DMS79 treated with DMSO at 0.1 percent for 48 hours (cell line): ENCODE data around the gene CDH4.

Experiments used
- DNase-seq: peaks from one replicate; lab custom pipeline; 2025; lab: John Stamatoyannopoulos, UW

CDH4 gene

GRCh38 chr20:61251529-61252393 lies at the start of gene CDH4:
TSS of gene CDH4 (plus strand) at chr20:61252261.
- DNase-seq = peak; percentile 28

DNA sequence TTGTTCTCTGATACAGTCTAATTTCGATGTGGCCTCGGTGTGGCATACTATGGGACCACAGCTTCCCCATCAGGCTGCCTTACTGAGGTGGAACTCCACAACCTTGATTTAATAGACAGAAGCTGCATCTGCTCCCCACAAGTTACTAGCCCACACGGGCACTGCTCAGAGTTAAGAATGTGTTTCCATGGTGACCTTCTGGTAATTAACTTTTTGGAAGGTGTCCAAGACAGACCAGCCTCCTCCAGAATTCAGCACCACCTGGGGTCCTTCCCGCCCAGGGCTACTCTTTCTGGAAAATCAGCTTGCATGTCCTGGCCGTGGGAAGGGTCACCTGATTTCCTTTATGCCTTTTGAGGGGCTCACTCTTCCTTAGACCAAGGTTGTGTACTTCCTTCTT lies 48.7 kb upstream of the CDH4 start:
- peak; percentile 97 for DNase-seq

- DNase-seq = peak; percentile 36
Observed at GRCh38 chr20:61204206-61204605, 47.9 kb upstream of the CDH4 start.

- no peak for DNase-seq
Observed at GRCh38 chr20:61205769-61206168, 46.3 kb upstream of the CDH4 start.

GRCh38 chr20:61210862-61211261 lies 41.2 kb upstream of the CDH4 start:
- no peak for DNase-seq

DNA sequence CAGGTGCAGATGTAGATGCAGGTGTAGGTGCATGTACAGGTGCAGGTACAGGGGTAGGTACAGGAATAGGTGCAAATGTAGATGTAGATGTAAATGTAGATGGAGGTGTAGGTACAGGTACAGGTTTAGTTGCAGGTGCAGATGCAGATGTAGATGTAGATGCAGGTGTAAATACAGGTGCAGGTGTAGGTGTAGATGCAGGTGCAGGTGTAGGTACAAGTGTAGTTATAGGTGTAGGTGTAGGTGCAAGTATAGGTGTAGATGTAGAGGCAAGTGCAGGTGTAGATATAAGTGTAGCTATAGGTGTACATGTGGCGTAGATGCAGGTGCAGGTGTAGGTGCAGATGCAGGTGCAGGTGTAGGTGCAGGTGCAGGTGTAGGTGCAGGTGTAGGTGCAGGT lies 34.2 kb upstream of the CDH4 start:
- no peak for DNase-seq

- no peak for DNase-seq
Observed at GRCh38 chr20:61219021-61219431, 33.0 kb upstream of the CDH4 start.

DNA sequence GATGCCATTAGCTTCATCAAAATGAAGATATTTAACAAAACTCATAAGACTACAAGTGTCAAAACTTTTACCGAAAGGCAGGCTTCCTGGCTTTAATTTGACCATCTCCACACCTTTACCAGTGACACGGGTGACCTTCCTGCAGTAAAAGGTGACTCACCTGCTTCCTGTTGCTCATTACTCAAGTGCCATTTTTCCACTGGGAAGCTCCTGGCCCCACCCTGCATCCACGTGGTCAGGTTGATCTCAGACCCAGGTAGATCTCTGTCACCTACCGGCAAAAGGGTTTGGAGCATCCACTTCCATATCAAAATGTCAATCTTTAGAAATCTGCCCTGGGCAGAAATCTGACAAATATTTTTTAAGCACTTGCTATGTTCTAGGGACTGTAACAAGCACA lies 31.9 kb upstream of the CDH4 start:
- DNase-seq = no peak

- no peak for DNase-seq
Observed at GRCh38 chr20:61220626-61221325, 31.3 kb upstream of the CDH4 start.

DNA sequence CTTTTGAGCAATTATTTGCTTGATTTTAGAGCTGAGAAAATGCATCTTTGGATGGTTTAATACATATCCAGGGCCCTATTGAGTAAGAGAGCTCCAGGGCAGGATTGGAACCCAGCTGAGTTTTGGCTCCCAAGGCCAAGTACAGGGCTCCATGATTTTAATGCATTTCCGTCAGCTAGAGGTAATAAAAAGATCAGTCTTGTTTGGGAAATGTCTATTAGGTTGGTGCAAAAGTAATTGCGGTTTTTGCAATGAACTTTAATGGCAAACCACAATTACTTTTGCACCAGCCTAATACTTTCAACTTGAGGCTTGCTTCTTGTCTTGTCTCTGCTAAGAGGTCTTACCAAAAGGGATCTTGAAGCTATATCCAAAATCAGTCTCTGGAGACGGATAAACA lies 29.4 kb upstream of the CDH4 start:
- DNase-seq = no peak

DNA sequence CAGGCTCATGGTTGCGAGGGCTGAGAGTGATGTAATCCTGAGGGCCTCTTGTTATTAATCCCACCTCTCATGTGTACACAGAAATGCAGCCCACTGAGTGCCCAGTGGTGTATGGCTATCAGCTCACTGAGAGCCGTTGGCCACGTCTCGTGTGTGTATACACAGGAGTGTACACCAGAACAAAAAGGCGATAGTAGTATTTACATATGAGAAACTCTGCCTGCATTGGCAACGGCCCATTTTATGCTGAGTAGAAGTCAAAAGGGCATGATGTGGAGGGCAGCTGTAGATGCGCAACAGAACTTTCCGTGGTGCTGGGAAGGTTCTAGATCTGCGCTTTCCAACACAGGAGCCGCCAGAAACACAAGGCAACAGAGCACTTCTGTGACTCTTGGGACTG lies 28.9 kb upstream of the CDH4 start:
- no peak for DNase-seq

DNA sequence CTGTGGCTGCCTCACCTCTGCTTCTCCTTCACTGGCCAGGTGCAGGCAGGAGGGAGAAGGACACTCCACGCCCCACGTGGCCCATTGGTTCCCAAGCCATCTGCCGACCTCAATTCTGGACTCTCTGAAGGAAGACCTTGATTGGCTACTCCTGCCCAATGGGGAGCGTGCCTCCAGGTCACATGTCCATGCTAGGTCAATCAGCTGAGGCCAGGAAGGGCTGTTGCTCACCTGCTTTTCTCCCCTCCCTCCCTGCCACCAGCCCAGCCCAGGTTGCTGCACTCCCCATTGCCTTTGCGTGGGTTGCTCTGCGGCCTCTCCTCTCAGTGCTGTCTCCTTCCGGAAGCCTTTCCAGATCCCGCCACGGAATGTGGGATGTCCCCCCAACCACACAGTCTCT lies 21.9 kb upstream of the CDH4 start:
- no peak for DNase-seq

DNA sequence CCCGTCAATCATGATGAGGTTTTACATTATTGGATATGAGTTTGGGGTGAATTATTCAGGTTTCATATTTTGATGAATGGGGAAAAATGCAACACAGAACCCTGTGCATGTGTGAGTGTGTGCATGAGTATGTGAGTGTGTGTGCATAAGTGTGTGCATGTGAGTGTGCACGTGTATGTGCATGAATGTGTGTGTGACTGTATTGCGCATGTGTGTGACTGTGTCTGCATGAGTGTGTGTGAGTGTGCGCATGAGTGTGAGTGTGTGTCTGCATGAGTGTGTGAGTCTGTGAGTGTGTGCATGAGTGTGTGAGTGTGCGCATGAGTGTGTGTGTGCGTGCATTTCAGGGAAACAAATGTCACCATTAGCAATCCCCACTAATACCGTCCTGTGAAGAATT lies 18.5 kb upstream of the CDH4 start:
- no peak for DNase-seq

GRCh38 chr20:61234224-61234890 lies 17.7 kb upstream of the CDH4 start:
- DNase-seq = no peak

- DNase-seq = peak; percentile 28
Observed at GRCh38 chr20:61236713-61237112, 15.3 kb upstream of the CDH4 start.

GRCh38 chr20:61238813-61239212 lies 13.2 kb upstream of the CDH4 start:
- no peak for DNase-seq

DNA sequence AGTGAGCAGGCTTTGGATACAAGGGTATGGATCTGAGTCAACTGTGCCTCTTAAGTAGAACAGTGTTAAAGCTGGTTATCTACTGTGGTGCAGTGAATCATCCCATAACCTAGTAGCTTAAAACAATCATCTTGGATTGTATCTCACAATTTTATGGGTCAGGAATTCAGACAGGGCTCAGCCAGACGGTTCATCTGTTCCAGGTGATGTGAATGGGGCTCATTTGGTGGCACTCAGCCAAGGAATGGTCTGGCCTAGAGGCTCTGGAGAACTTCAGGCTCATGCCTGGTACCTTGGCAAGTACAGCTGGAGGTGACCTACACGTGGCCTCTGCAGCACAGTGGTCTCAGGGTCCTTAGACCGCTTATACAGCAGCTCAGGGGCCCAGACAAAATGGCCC lies 11.2 kb upstream of the CDH4 start:
- DNase-seq = no peak

DNA sequence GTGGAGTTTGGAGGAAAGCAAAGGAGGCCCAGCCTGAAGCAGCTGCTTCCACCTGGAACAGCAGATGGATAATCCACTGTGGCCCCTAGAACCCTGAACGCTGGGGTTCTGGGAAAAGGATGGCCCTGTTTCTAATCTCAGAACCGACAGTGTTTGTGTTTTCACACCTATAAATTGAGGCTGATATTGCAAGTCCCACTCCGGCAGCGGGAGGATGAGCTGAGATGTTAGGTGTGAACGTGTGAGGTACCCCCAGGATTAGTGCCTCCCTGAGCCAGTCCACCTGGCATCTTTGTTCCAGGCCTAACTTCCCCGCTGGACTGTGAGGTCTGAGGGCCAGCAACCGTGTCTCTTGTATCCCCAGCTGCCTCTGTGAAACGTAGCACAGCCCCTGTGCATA lies 7.8 kb upstream of the CDH4 start:
- no peak for DNase-seq

DNA sequence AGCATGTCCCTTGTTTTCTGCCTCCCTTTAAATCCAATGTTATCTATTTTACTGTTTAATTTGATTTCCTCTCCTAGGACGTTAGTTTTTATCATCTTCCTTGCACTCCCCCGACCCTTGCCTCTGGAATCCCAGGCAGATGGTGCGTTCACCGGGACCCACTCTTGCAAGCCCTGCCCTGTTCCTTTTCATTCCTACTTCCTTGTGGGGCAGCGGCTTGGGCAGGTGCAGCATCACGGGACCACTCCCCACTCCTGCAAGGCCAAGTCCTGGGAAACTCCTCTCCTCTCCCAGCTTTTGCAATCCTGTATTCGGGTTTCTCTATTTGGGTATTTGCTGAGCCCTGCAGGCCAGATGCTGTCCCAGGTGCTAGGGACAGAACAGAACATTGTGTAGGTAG lies 5.8 kb upstream of the CDH4 start:
- no peak for DNase-seq

DNA sequence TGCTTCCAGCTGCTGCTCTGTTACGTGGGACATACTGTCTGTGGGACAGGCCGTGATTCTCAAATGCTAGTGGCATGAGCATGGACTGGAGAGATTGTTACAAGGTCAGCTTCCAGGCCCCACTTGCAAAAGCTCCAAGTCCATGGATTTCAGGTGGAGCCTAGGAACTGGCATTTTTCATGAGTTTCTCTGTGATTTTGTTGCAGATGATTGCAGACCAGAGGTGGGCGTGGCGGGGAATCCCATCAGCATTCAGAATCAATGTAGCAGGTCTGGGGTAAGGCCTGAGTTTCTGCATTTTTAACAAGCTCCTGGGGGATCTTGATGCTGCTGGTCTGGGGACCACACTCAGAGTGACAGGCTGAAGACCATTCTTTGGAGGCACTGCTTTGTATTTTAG lies 2.4 kb upstream of the CDH4 start:
- no peak for DNase-seq

DNA sequence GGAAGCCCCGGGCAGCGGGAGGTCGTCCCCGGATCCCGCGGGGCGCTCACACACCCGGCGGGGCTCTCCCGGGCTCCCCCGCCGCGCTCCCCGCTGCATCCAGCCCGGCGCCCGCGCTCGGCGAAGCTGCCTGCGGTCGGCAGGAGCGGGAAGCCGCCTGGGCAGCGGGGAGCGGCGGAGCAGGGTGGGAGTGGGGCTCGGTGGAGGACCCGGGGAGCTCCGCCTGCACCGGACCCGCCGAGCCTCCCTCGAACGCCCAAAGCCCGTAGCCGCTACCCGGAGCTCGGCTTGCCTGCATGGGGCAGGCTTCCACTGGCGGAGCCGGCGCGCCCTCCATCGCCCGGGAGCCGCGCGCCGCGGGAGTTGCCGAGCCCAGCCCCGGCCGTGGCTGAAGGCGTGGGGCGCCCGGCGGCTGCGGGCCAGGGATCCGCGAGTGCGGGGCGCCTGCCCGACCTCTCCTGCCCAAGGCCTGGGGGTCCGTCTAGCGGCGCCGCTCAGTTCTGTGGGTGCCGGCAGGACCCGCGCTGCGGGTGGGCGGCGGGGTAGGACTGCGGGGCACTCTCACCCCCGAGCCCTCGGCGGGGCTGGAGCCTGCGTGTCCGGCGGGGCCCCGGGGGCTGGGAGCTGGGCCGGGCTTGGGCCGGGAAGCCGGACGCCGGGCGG lies 671 bp downstream of the CDH4 start:
- no peak for DNase-seq

DNA sequence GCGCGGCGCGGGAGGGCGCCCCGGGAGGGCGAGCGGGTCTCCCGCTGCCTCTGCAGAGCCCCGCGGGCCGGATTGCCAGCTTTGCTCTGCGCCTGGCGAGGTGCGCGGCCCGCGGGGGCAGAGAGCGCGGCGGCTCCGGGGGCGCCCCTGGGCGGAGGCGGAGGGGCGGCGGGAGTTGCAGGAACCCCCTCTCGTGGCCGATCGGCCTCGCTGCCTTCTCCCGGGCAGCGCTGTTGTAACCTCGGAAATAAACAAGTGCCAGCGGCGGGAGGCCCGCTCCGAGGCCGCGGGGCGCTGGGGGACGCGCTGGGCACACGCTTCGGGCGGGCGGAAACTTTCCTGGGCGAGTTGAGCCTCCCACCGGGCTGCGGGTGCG lies 1.2 kb downstream of the CDH4 start:
- DNase-seq = no peak
